ENCODE measurements around the gene ZC3H12A.

ZC3H12A gene

GRCh38 chr1:37448691-37449417 lies 25.5 kb upstream of the ZC3H12A start:
- TF ChIP-seq FOXM1 (IDR thresholded peaks at IDR 0.05; ENCODE audit: borderline replicate concordance, low read depth) (no peak), RAD21 (IDR thresholded peaks at IDR 0.05; ENCODE audit: low read depth) (no peak), CREB1 (IDR thresholded peaks at IDR 0.05; ENCODE audit: low read depth) (no peak)

- TF ChIP-seq ZBTB7A (IDR thresholded peaks at IDR 0.05; ENCODE audit: low read depth) (no peak), TEAD4 (IDR thresholded peaks at IDR 0.05) (no peak), TCF12 (IDR thresholded peaks at IDR 0.05; ENCODE audit: low read depth) (no peak), FOXM1 (IDR thresholded peaks at IDR 0.05; ENCODE audit: borderline replicate concordance, low read depth) (no peak), USF1 (IDR thresholded peaks at IDR 0.05) (no peak), TAF1 (IDR thresholded peaks at IDR 0.05; ENCODE audit: low read depth) (no peak), CEBPB (IDR thresholded peaks at IDR 0.05) (no peak), YY1 (IDR thresholded peaks at IDR 0.05; ENCODE audit: low read depth) (no peak), CREB1 (IDR thresholded peaks at IDR 0.05; ENCODE audit: low read depth) (no peak), RAD21 (IDR thresholded peaks at IDR 0.05; ENCODE audit: low read depth) (no peak), NFIC (IDR thresholded peaks at IDR 0.05) (no peak), EP300 (IDR thresholded peaks at IDR 0.05; ENCODE audit: borderline replicate concordance) (no peak), REST (IDR thresholded peaks at IDR 0.05; ENCODE audit: low read depth) (no peak), EGR1 (IDR thresholded peaks at IDR 0.05) (no peak)
- TF ChIP-seq, protein P1, sequence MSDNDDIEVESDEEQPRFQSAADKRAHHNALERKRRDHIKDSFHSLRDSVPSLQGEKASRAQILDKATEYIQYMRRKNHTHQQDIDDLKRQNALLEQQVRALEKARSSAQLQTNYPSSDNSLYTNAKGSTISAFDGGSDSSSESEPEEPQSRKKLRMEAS (IDR thresholded peaks at IDR 0.05) = no peak
These were observed 24.4 kb upstream of the ZC3H12A start for GRCh38 chr1:37449936-37450335.

DNA sequence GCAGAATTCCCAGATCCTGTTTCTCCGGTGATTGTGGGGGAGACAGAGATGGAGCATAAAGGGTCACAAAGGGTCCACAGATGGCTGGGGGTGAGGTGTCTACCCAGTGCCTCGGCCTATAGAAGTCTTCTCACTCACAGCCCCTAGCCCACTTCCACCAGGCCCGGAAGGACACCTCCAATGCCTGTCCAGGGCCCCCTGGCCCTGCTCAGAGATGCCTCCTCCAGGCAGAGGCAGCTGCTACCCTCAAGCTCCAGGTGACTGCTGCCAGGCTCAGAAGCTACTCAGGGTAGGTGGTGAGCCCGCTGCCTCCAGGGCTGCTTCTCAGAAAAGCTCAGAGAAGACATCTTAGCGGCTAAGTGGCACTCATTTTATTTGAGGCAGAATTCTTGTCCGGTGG lies 22.0 kb upstream of the ZC3H12A start:
- TF ChIP-seq CREB1 (IDR thresholded peaks at IDR 0.05; ENCODE audit: low read depth) (no peak), NFIC (IDR thresholded peaks at IDR 0.05) (no peak), RAD21 (IDR thresholded peaks at IDR 0.05; ENCODE audit: low read depth) (no peak), TAF1 (IDR thresholded peaks at IDR 0.05; ENCODE audit: low read depth) (no peak), YY1 (IDR thresholded peaks at IDR 0.05; ENCODE audit: low read depth) (no peak), TEAD4 (IDR thresholded peaks at IDR 0.05) (no peak), EP300 (IDR thresholded peaks at IDR 0.05; ENCODE audit: borderline replicate concordance) (no peak), CEBPB (IDR thresholded peaks at IDR 0.05) (no peak), EGR1 (IDR thresholded peaks at IDR 0.05) (no peak), REST (IDR thresholded peaks at IDR 0.05; ENCODE audit: low read depth) (no peak), FOXM1 (IDR thresholded peaks at IDR 0.05; ENCODE audit: borderline replicate concordance, low read depth) (no peak), ZBTB7A (IDR thresholded peaks at IDR 0.05; ENCODE audit: low read depth) (no peak), TCF12 (IDR thresholded peaks at IDR 0.05; ENCODE audit: low read depth) (no peak), USF1 (IDR thresholded peaks at IDR 0.05) (no peak)
- TF ChIP-seq, protein P1 (IDR thresholded peaks at IDR 0.05) = no peak

DNA sequence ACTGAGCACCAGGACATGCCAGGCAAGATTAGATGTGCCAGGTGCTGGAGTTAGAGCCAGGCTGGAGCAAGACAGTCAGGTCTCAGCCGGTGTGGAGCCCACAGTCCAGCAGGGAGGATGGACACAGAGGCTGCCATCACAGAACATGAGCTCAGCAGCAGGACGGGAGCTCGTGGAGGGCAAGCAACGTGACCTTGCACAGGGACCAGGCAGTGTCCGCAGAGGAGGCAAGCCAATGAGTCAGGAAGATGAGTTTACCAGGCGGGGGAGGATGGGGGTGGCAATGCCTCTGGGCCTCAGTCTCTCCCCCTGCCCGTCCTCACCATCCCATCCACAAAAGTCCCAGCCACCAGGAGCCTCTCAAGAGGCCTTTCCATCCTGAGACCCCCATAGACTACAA lies 20.7 kb upstream of the ZC3H12A start:
- TF ChIP-seq CEBPB (IDR thresholded peaks at IDR 0.05) = no peak

DNA sequence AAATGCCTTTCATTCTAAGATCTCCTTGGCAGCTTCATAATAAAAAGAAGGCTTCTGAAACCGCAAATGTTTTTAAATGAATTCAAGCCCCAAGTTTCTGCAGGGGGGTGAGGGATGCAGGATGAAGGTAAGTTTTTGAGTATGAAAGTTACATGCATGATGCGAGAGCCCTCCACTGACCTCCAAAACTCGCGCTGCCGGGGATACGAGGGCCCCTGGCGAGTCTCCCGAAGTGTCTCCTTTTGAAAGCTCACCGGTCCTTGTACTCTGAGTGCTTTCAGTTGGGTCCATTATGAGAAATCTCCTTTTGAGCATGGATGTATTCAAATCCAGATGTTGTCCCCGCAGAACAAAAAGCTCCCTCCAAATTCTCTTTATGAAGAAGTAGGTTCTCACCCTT lies 18.9 kb upstream of the ZC3H12A start:
- TF ChIP-seq RAD21 (IDR thresholded peaks at IDR 0.05; ENCODE audit: low read depth) = no peak

- TF ChIP-seq CREB1 (IDR thresholded peaks at IDR 0.05; ENCODE audit: low read depth) (no peak), ZBTB7A (IDR thresholded peaks at IDR 0.05; ENCODE audit: low read depth) (no peak), TEAD4 (IDR thresholded peaks at IDR 0.05) (no peak), FOXM1 (IDR thresholded peaks at IDR 0.05; ENCODE audit: borderline replicate concordance, low read depth) (no peak), RAD21 (IDR thresholded peaks at IDR 0.05; ENCODE audit: low read depth) (no peak), EGR1 (IDR thresholded peaks at IDR 0.05) (no peak), REST (IDR thresholded peaks at IDR 0.05; ENCODE audit: low read depth) (no peak), TCF12 (IDR thresholded peaks at IDR 0.05; ENCODE audit: low read depth) (no peak)
These were observed 17.8 kb upstream of the ZC3H12A start for GRCh38 chr1:37456614-37457013.

Data from Ishikawa (cell line).